Tibial nerve (tissue), 4 donors: ENCODE results near the gene CPB2.

Source experiments
- CTCF ChIP-seq, 5 experiments: fragments of 200-600 bp in 3 of 5; fragments of 450-650 bp in 2 of 5; sonication (generic) in 3 of 5; IDR thresholded peaks; one replicate each; pipeline ENCODE4 v1.5.1; 2016 to 2019; ENCODE audit warnings: antibody characterized with exemption in 5 of 5, mild to moderate bottlenecking in 3 of 5, moderate library complexity in 2 of 5
- EP300 ChIP-seq, 2 donors: sonication (generic); formaldehyde crosslinking; IDR thresholded peaks; one replicate each; pipeline ENCODE4 v1.6.1; 2017; ENCODE audit warnings: antibody characterized with exemption in 2 of 2, mild to moderate bottlenecking in 1 of 2
- POLR2A ChIP-seq, 2 donors: fragments of 450-650 bp; IDR thresholded peaks; one replicate each; pipeline ENCODE4 v1.6.1; 2017; ENCODE audit warnings: antibody characterized with exemption in 2 of 2, mild to moderate bottlenecking in 2 of 2, moderate library complexity in 2 of 2

- TF ChIP-seq CTCF (IDR thresholded peaks at IDR 0.05) (no peak), POLR2A (IDR thresholded peaks at IDR 0.05) (no peak), EP300 (IDR thresholded peaks at IDR 0.05) (no peak)
Measured at GRCh38 chr13:46032341-46032740, 72.5 kb downstream of the CPB2 start.
